T-cell (primary cell): Measurements from ENCODE around the gene NRM. TPM values are rescaled to one million over a fixed set of nuclear protein-coding genes. Genes with fewer than 3 reads are reported as not detected.
A peak's percentile ranks its signal among the peaks of the same experiment; 100 is the strongest.
"Not testable (repeated sequence)": the region's sequence is repeated elsewhere in the genome, so short reads cannot be mapped to it uniquely, and the experiment has no call there.

Experiments
- ATAC-seq, 4 experiments: fragments of 200-7000 bp in 3 of 4; fragments of 150-1000 bp in 1 of 4; cut with Tn5 transposase; replicated peaks in 1 of 4; 1 replicate in 3 of 4; 2 replicates in 1 of 4; pipeline ENCODE4 v1.10.0; 2021; ENCODE audit warnings: moderate library complexity in 3 of 4, mild to moderate bottlenecking in 2 of 4, moderate number of reproducible peaks in 1 of 4
- CTCF ChIA-PET, 2 donors: fragments of 300-600 bp; sonication (Branson Sonifier 250); formaldehyde crosslinking; loops; one replicate each; lab custom pipeline; 2022; ENCODE audit warnings: antibody characterized with exemption in 2 of 2; lab: Charles Lee
- POLR2A ChIA-PET, 2 donors: fragments of 300-600 bp; sonication (Branson Sonifier 250); formaldehyde crosslinking; loops; one replicate each; lab custom pipeline; 2022; ENCODE audit warnings: antibody characterized with exemption in 2 of 2; lab: Charles Lee
- DNase-seq, 35 experiments: peaks; one replicate each; pipeline versions ENCODE4 v3.0.0 to v3.0.0-alpha.2; 2013 to 2023
- H3K27ac ChIP-seq: one replicate; pipeline ENCODE4 v1.5.1; 2013; ENCODE audit warnings: low read length
- H3K27me3 ChIP-seq, 2 experiments: replicated peaks in 1 of 2; 1 replicate in 1 of 2; 2 replicates in 1 of 2; pipeline versions ENCODE4 v1.6.1 to v1.7.0; 2013; ENCODE audit warnings: low read length in 1 of 2, mixed read lengths in 1 of 2; ENCODE audit not compliant: control insufficient read depth in 2 of 2, insufficient read depth in 2 of 2; ENCODE audit errors: extremely low read depth in 1 of 2
- H3K36me3 ChIP-seq, 2 donors: 1 replicate in 1 of 2; 2 replicates in 1 of 2; pipeline versions ENCODE4 v1.6.1 to v1.7.0; 2013; ENCODE audit warnings: low read length in 1 of 2; ENCODE audit not compliant: control insufficient read depth in 2 of 2, insufficient read depth in 1 of 2; ENCODE audit errors: extremely low read depth in 1 of 2
- H3K4me1 ChIP-seq, 2 experiments: 1 replicate in 1 of 2; 2 replicates in 1 of 2; pipeline versions ENCODE4 v1.6.1 to v1.7.0; 2013; ENCODE audit warnings: low read length in 2 of 2, mixed read lengths in 1 of 2; ENCODE audit not compliant: insufficient read depth in 2 of 2, control insufficient read depth in 1 of 2; ENCODE audit errors: extremely low read depth in 1 of 2
- H3K4me3 ChIP-seq, 2 donors: 1 replicate in 1 of 2; 2 replicates in 1 of 2; pipeline versions ENCODE4 v1.5.1 to v1.7.0; 2013; ENCODE audit warnings: mild to moderate bottlenecking in 2 of 2, low read length in 1 of 2, moderate library complexity in 1 of 2; ENCODE audit not compliant: control insufficient read depth in 1 of 2; ENCODE audit errors: extremely low read depth in 1 of 2
- H3K9me3 ChIP-seq: 2 replicates; pipeline ENCODE4 v1.7.0; 2013
- H3K27ac Mint-ChIP-seq, 2 donors: one replicate each; pipeline ENCODE4 v1.8.0; 2020 to 2021; ENCODE audit warnings: mild to moderate bottlenecking in 2 of 2, mixed read lengths in 2 of 2
- H3K27me3 Mint-ChIP-seq, 2 donors: one replicate each; pipeline ENCODE4 v1.8.0; 2021 to 2022; ENCODE audit warnings: mixed read lengths in 2 of 2
- H3K36me3 Mint-ChIP-seq: one replicate; pipeline ENCODE4 v1.8.0; 2021; ENCODE audit warnings: mixed read lengths
- H3K4me1 Mint-ChIP-seq, 3 donors: one replicate each; pipeline ENCODE4 v1.8.0; 2020 to 2022; ENCODE audit warnings: mixed read lengths in 3 of 3, mild to moderate bottlenecking in 1 of 3
- H3K4me3 Mint-ChIP-seq, 3 donors: one replicate each; pipeline ENCODE4 v1.8.0; 2020 to 2022; ENCODE audit warnings: mild to moderate bottlenecking in 3 of 3, mixed read lengths in 3 of 3, moderate library complexity in 3 of 3
- H3K9me3 Mint-ChIP-seq, 3 donors: one replicate each; pipeline ENCODE4 v1.8.0; 2020 to 2022; ENCODE audit warnings: mixed read lengths in 3 of 3
- WGBS: methylation state at CpG from one replicate; pipeline ENCODE4 v1.1.5; 2013; ENCODE audit warnings: missing lambda C conversion rate; ENCODE audit not compliant: insufficient coverage; 5-methylcytosine and 5-hydroxymethylcytosine counted together
- total RNA-seq, 35 experiments: library from RNA in 6 of 35; stranded (reverse) in 6 of 35; fragments of 120-200 nt in 1 of 35; gene quantifications; one replicate each; pipeline versions ENCODE4 v1.2.1 to v1.2.4 and lab custom pipeline; 2013 to 2026

NRM gene
- total RNA-seq, 5 donors from 2014 or later (not counting 1 experiment from before 2014, with no cell fraction given): 4.2 to 6.9 (median 5.5) TPM

DNA sequence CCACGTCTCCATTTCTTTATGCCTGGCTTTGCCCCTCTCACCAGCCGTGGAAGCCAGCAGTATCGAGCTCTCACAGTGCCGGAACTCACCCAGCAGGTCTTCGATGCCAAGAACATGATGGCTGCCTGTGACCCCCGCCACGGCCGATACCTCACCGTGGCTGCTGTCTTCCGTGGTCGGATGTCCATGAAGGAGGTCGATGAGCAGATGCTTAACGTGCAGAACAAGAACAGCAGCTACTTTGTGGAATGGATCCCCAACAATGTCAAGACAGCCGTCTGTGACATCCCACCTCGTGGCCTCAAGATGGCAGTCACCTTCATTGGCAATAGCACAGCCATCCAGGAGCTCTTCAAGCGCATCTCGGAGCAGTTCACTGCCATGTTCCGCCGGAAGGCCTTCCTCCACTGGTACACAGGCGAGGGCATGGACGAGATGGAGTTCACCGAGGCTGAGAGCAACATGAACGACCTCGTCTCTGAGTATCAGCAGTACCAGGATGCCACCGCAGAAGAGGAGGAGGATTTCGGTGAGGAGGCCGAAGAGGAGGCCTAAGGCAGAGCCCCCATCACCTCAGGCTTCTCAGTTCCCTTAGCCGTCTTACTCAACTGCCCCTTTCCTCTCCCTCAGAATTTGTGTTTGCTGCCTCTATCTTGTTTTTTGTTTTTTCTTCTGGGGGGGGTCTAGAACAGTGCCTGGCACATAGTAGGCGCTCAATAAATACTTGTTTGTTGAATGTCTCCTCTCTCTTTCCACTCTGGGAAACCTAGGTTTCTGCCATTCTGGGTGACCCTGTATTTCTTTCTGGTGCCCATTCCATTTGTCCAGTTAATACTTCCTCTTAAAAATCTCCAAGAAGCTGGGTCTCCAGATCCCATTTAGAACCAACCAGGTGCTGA lies 33.3 kb upstream of the NRM start:
- H3K36me3 ChIP-seq: peaks cover 9 to 62% of the 10 kb centered on the region in 2 donors
- not testable (repeated sequence) for H3K27me3 Mint-ChIP-seq, H3K9me3 Mint-ChIP-seq, H3K9me3 ChIP-seq, DNase-seq, H3K4me3 ChIP-seq, H3K27me3 ChIP-seq, ATAC-seq
- H3K4me1 ChIP-seq: peaks cover 18 to 45% of the 10 kb centered on the region in 2 experiments
- H3K36me3 Mint-ChIP-seq: peaks cover 35% of the 10 kb centered on the region
- H3K27ac Mint-ChIP-seq: peak overlapping the region; percentile 63 to 89
- H3K27ac ChIP-seq: peak overlapping the region; percentile 34
- peak overlapping the region in 2 of 3 donors; percentile 17 to 23 for H3K4me3 Mint-ChIP-seq
- ChIA-PET POLR2A (interaction anchor here in 1 of 2 donors (1.0 kb wide), 1 partner anchor 100 kb away, joined by 3 read pairs; no protein-coding TSS in a partner anchor), CTCF (interaction anchor here (0.6 to 9.1 kb wide), 8 partner anchors 9 to 363 kb away, joined by 3 to 254 read pairs (median 3); partner anchors contain the start of gene DHX16 (in 1 of the 2))
- 72% methylated on average over 18 of the region's 29 CpGs for WGBS
- peaks cover 48 to 60% (median 52%) of the 10 kb centered on the region in 3 donors for H3K4me1 Mint-ChIP-seq

DNA sequence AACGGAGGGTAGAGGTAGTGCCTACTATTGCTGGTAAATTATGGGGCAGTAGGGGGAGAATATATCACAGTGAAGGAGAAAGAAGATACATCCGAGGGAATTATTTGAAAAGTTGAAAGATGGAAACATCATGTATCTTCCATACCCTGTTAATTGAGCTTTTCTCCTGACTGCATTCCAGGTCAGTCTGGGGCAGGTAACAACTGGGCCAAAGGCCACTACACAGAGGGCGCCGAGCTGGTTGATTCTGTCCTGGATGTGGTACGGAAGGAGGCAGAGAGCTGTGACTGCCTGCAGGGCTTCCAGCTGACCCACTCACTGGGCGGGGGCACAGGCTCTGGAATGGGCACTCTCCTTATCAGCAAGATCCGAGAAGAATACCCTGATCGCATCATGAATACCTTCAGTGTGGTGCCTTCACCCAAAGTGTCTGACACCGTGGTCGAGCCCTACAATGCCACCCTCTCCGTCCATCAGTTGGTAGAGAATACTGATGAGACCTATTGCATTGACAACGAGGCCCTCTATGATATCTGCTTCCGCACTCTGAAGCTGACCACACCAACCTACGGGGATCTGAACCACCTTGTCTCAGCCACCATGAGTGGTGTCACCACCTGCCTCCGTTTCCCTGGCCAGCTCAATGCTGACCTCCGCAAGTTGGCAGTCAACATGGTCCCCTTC lies 32.5 kb upstream of the NRM start:
- not testable (repeated sequence) for H3K9me3 ChIP-seq, H3K9me3 Mint-ChIP-seq, H3K4me3 ChIP-seq, ATAC-seq, H3K27me3 ChIP-seq, H3K27me3 Mint-ChIP-seq, H3K27ac ChIP-seq, DNase-seq
- peaks cover 35% of the 10 kb centered on the region for H3K36me3 Mint-ChIP-seq
- Histone ChIP-seq H3K36me3 (peaks cover 9 to 58% of the 10 kb centered on the region in 2 donors), H3K4me1 (peaks cover 20 to 46% of the 10 kb centered on the region in 2 experiments)
- CTCF ChIA-PET: interaction anchor here (0.5 to 9.1 kb wide), 14 partner anchors 7 to 490 kb away, joined by 3 to 254 read pairs (median 4); partner anchors contain the start of gene DHX16 (in 1 of the 2)
- POLR2A ChIA-PET: interaction anchor here in 1 of 2 donors (3.6 kb wide), 1 partner anchor 44 kb away, joined by 11 read pairs; no protein-coding TSS in a partner anchor
- peak overlapping the region; percentile 88 to 95 for H3K27ac Mint-ChIP-seq
- H3K4me3 Mint-ChIP-seq: peak overlapping the region; percentile 95 to 99 (median 99)
- WGBS: 77% methylated on average over 9 of the region's 16 CpGs
- peaks cover 48 to 66% (median 60%) of the 10 kb centered on the region in 3 donors for H3K4me1 Mint-ChIP-seq

DNA sequence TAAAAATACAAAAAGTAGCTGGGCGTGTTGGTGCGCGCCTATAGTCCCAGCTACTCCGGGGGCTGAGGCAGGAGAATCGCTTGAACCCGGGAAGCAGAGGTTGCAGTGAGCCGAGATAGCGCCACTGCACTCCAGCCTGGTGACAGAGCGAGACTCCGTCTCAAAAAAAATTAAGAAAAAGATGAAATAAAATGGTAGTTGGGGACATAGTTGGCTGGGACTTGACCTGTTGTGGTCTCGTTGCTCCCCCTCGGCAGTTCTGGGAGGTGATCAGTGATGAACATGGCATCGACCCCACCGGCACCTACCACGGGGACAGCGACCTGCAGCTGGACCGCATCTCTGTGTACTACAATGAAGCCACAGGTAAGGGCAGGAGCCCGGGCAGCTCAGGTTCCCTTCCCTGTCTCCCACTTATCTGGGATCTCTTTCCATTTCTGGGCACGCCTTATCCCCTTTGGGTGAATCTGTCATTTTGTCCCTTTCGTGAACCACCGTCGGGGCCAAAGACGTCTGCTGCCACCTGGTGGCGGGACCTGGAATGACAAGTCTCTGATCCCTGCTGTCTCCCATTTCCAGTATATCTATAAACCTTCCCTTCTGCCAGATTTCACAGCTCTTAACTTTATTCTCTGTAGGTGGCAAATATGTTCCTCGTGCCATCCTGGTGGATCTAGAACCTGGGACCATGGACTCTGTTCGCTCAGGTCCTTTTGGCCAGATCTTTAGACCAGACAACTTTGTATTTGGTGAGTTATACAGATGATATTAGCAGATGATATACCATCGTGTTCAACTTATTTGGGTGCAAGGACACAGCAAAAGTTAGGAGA lies 31.7 kb upstream of the NRM start:
- Histone ChIP-seq H3K27ac (peak overlapping the region; percentile 39), H3K9me3 (no peaks in the 10 kb centered on the region), H3K27me3 (no peaks in the 10 kb centered on the region), H3K4me1 (peaks cover 20 to 53% of the 10 kb centered on the region in 2 experiments), H3K4me3 (peak overlapping the region; percentile 81 to 85), H3K36me3 (peaks cover 9 to 50% of the 10 kb centered on the region in 2 donors)
- ChIA-PET CTCF (interaction anchor here (0.5 to 9.1 kb wide), 21 partner anchors 8 to 491 kb away, joined by 3 to 254 read pairs (median 4); partner anchors contain the start of genes DHX16 (in 1 of the 2) and MRPS18B (in 1 of the 2)), POLR2A (interaction anchor here (0.6 to 3.6 kb wide), 6 partner anchors 40 to 243 kb away, joined by 3 to 14 read pairs (median 7); no protein-coding TSS in a partner anchor)
- WGBS: 4% methylated on average over 22 of the region's 27 CpGs
- Mint-ChIP-seq H3K4me1 (peaks cover 52 to 64% (median 62%) of the 10 kb centered on the region in 3 donors), H3K36me3 (peaks cover 29% of the 10 kb centered on the region), H3K27me3 (no peaks in the 10 kb centered on the region), H3K27ac (peak overlapping the region; percentile 88 to 95), H3K4me3 (peak overlapping the region; percentile 95 to 99 (median 99)), H3K9me3 (no peaks in the 10 kb centered on the region)
- ATAC-seq (no peak), DNase-seq (peak; percentile 47 to 92 (median 80))

GRCh38 chr6:30722025-30722279 lies 31.2 kb upstream of the NRM start:
- DNase-seq: peak in 1 of 35 experiments; percentile 28
- 2% methylated on average over 4 of the region's 10 CpGs for WGBS
- Mint-ChIP-seq H3K36me3 (peaks cover 31% of the 10 kb centered on the region), H3K4me1 (peaks cover 57 to 67% (median 66%) of the 10 kb centered on the region in 3 donors), H3K27ac (peak overlapping the region; percentile 88 to 95), H3K4me3 (peak overlapping the region; percentile 95 to 99 (median 99))
- Histone ChIP-seq H3K27ac (peak overlapping the region; percentile 74), H3K4me1 (peaks cover 20 to 54% of the 10 kb centered on the region in 2 experiments), H3K36me3 (peaks cover 9 to 45% of the 10 kb centered on the region in 2 donors), H3K4me3 (peak overlapping the region; percentile 81 to 85)
- not testable (repeated sequence) for H3K27me3 ChIP-seq, H3K9me3 ChIP-seq, H3K27me3 Mint-ChIP-seq, ATAC-seq, H3K9me3 Mint-ChIP-seq
- ChIA-PET POLR2A (interaction anchor here (1.1 to 3.6 kb wide), 5 partner anchors 40 to 107 kb away, joined by 4 to 14 read pairs (median 9); no protein-coding TSS in a partner anchor), CTCF (interaction anchor here (0.7 to 9.1 kb wide), 16 partner anchors 9 to 365 kb away, joined by 3 to 254 read pairs (median 4); partner anchors contain the start of genes DHX16 (in 1 of the 2) and MRPS18B (in 1 of the 2))

DNA sequence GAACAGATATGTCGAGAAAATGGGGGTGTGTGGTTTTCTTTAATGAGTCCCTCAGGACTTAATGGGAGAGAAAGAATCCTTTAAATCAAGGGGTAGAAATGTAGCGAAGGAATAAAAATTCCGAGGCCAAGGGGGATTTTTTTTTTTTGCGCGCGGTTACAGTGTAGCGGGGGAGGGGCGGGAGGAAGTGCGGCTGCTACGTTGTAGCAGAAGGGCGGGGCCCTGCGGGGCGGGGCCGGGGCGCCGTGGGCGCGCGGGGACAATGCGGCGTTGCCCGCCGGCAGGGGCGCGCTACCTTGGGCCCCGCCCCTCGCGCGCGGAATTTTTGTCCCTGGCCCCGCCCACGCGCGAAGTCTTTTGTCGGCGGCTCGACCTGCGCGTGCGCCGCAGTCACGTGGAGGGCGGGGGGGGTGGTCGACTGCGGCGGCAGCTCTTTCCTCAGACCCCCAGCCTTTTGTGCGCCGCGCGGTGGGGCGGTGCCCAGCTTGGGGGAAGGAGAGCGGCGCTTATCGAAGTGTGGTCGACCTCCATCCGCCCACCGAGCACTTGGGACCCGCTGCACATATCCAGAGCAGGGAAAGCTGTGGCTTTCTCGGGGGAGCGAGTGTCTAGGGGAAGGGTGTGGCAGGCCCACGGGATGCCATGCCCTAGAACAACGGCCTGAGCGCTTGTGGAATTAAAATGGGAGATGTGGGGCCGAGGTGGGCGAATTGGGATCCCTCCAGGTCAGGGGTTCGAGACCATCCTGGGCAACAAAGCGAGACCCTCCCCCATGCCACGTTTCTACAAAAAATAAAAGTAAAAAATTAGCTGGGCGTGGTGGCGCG lies 30.6 kb upstream of the NRM start:
- POLR2A ChIA-PET: interaction anchor here (0.6 to 3.6 kb wide), 6 partner anchors 39 to 106 kb away, joined by 3 to 14 read pairs (median 7); partner anchors contain the start of gene MRPS18B (in 1 of the 2)
- Mint-ChIP-seq H3K36me3 (peaks cover 32% of the 10 kb centered on the region), H3K9me3 (no peaks in the 10 kb centered on the region), H3K27me3 (no peaks in the 10 kb centered on the region), H3K4me3 (peak overlapping the region; percentile 95 to 99 (median 99)), H3K27ac (peak overlapping the region; percentile 91 to 95), H3K4me1 (peaks cover 62 to 69% (median 69%) of the 10 kb centered on the region in 3 donors)
- peak overlapping the region; percentile 88 for H3K27ac ChIP-seq
- H3K27me3 ChIP-seq: no peaks in the 10 kb centered on the region
- H3K4me1 ChIP-seq: peaks cover 23 to 60% of the 10 kb centered on the region in 2 experiments
- DNase-seq (peak; percentile 88 to 98 (median 93)), ATAC-seq (peak; percentile 38 to 58 (median 46))
- H3K9me3 ChIP-seq: no peaks in the 10 kb centered on the region
- peaks cover 9 to 39% of the 10 kb centered on the region in 2 donors for H3K36me3 ChIP-seq
- CTCF ChIA-PET: interaction anchor here (0.6 to 9.1 kb wide), 16 partner anchors 10 to 366 kb away, joined by 3 to 254 read pairs (median 4); partner anchors contain the start of genes DHX16 (in 1 of the 2) and MRPS18B (in 1 of the 2)
- peak overlapping the region; percentile 94 to 99 for H3K4me3 ChIP-seq
- 0% methylated on average over 60 of the region's 71 CpGs for WGBS
